ENCODE measurements around the gene ENC1. TPM values are rescaled to one million over a fixed set of nuclear protein-coding genes. Genes with fewer than 3 reads are reported as not detected.

The ENC1 gene
- polyA plus RNA-seq, 2 of the 4 experiments (the other 2 are of a cell fraction): 17.0 to 20.0 TPM

- H3K4me1 ChIP-seq: no peaks in the 10 kb centered on the region
- no peak for ATAC-seq
- ChIA-PET CTCF (interaction anchor here (0.6 to 1.1 kb wide), 2 partner anchors 52 to 552 kb away, joined by 3 read pairs; partner anchors contain the start of gene ENC1), POLR2A (no interaction called here)
- no peak overlapping the region for H3K4me3 ChIP-seq
- no peak overlapping the region for H3K4me2 ChIP-seq
- H3K27ac ChIP-seq: no peak overlapping the region
- no peak for TF ChIP-seq RARB (CRISPR knock-in tag; IDR thresholded peaks at IDR 0.05)
- no peak for TF ChIP-seq MYC (IDR thresholded peaks at IDR 0.05; ENCODE audit: borderline replicate concordance, low read length)
- TF ChIP-seq ZNF302 (CRISPR knock-in tag; IDR thresholded peaks at IDR 0.05): no peak
- no peak for TF ChIP-seq REST (IDR thresholded peaks at IDR 0.05)
- no peak for TF ChIP-seq FOSB (CRISPR knock-in tag; IDR thresholded peaks at IDR 0.05)
- TF ChIP-seq JUNB (IDR thresholded peaks at IDR 0.05): no peak
- no peak for TF ChIP-seq HEYL (CRISPR knock-in tag; IDR thresholded peaks at IDR 0.05)
- TF ChIP-seq, protein P1, sequence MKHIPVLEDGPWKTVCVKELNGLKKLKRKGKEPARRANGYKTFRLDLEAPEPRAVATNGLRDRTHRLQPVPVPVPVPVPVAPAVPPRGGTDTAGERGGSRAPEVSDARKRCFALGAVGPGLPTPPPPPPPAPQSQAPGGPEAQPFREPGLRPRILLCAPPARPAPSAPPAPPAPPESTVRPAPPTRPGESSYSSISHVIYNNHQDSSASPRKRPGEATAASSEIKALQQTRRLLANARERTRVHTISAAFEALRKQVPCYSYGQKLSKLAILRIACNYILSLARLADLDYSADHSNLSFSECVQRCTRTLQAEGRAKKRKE (CRISPR knock-in tag; IDR thresholded peaks at IDR 0.05; ENCODE audit: low read depth): no peak
- no peak for TF ChIP-seq HOXB5 (CRISPR knock-in tag; IDR thresholded peaks at IDR 0.05)
- TF ChIP-seq ZC3H11A (IDR thresholded peaks at IDR 0.05): no peak
- no peak for TF ChIP-seq SMC3 (IDR thresholded peaks at IDR 0.05)
- TF ChIP-seq PHF8 (IDR thresholded peaks at IDR 0.05; ENCODE audit: borderline replicate concordance, low read depth): no peak
- no peak for TF ChIP-seq GATA3 (IDR thresholded peaks at IDR 0.05; ENCODE audit: borderline replicate concordance)
- TF ChIP-seq, protein P2, sequence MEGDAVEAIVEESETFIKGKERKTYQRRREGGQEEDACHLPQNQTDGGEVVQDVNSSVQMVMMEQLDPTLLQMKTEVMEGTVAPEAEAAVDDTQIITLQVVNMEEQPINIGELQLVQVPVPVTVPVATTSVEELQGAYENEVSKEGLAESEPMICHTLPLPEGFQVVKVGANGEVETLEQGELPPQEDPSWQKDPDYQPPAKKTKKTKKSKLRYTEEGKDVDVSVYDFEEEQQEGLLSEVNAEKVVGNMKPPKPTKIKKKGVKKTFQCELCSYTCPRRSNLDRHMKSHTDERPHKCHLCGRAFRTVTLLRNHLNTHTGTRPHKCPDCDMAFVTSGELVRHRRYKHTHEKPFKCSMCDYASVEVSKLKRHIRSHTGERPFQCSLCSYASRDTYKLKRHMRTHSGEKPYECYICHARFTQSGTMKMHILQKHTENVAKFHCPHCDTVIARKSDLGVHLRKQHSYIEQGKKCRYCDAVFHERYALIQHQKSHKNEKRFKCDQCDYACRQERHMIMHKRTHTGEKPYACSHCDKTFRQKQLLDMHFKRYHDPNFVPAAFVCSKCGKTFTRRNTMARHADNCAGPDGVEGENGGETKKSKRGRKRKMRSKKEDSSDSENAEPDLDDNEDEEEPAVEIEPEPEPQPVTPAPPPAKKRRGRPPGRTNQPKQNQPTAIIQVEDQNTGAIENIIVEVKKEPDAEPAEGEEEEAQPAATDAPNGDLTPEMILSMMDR (IDR thresholded peaks at IDR 0.05): no peak
- no peak for TF ChIP-seq NPAS2 (CRISPR knock-in tag; IDR thresholded peaks at IDR 0.05; ENCODE audit: borderline replicate concordance)
- TF ChIP-seq, protein P3, sequence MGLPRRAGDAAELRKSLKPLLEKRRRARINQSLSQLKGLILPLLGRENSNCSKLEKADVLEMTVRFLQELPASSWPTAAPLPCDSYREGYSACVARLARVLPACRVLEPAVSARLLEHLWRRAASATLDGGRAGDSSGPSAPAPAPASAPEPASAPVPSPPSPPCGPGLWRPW (IDR thresholded peaks at IDR 0.05): no peak
- no peak for TF ChIP-seq FOSL2 (IDR thresholded peaks at IDR 0.05)
- no peak for TF ChIP-seq FOSL2 (CRISPR knock-in tag; IDR thresholded peaks at IDR 0.05)
- TF ChIP-seq MAX (IDR thresholded peaks at IDR 0.05): no peak
- TF ChIP-seq KDM1A (IDR thresholded peaks at IDR 0.05; ENCODE audit: low read depth): no peak
- TF ChIP-seq JUN (IDR thresholded peaks at IDR 0.05): no peak
- no peak for FAIRE-seq
- 74% methylated on average over 2 of the region's 2 CpGs for WGBS (ENCODE audit: missing lambda C conversion rate)
- no peak for DNase-seq (ENCODE audit: low read depth in 1 of 2, low spot score in 1 of 2)
- no peaks in the 10 kb centered on the region for H3K9me3 ChIP-seq
These were observed 52.6 kb downstream of the ENC1 start for GRCh38 chr5:74587890-74588289.

- ATAC-seq: no peak
- H3K9me3 ChIP-seq: no peaks in the 10 kb centered on the region
These were observed 53.2 kb downstream of the ENC1 start for GRCh38 chr5:74587300-74587699.

More at GRCh38 chr5:74587300-74587699, 53.2 kb downstream of the ENC1 start:
- no peak for TF ChIP-seq POLR2A (IDR thresholded peaks at IDR 0.05; ENCODE audit: low read length)
- no peak for TF ChIP-seq PHF8 (IDR thresholded peaks at IDR 0.05; ENCODE audit: borderline replicate concordance, low read depth)
- TF ChIP-seq HOXB13 (CRISPR knock-in tag; IDR thresholded peaks at IDR 0.05; ENCODE audit: low read depth): no peak
- no peak for TF ChIP-seq NFE2L2 (conservative IDR thresholded peaks at IDR 0.05; ENCODE audit: low read length)
- TF ChIP-seq, protein P3 (IDR thresholded peaks at IDR 0.05): no peak
- no peak for TF ChIP-seq RARB (CRISPR knock-in tag; IDR thresholded peaks at IDR 0.05)
- no peak for TF ChIP-seq CEBPB (IDR thresholded peaks at IDR 0.05)
- TF ChIP-seq TFCP2L1 (CRISPR knock-in tag; IDR thresholded peaks at IDR 0.05): no peak
- no peak for TF ChIP-seq POLR2AphosphoS2 (conservative IDR thresholded peaks at IDR 0.05; ENCODE audit: low read length)
- no peak for TF ChIP-seq NR3C1 (IDR thresholded peaks at IDR 0.05)
- no peak for TF ChIP-seq EP300 (IDR thresholded peaks at IDR 0.05)
- TF ChIP-seq, protein P1 (CRISPR knock-in tag; IDR thresholded peaks at IDR 0.05; ENCODE audit: low read depth): no peak
- no peak for TF ChIP-seq RAD21 (conservative IDR thresholded peaks at IDR 0.05 in 1 of 2, IDR thresholded peaks at IDR 0.05 in 1 of 2)
- FAIRE-seq: no peak
- Histone ChIP-seq H3K27ac (peak overlapping the region in 1 of 2 experiments; percentile 28; a peak in 1 of 6 replicates), H3K4me1 (no peaks in the 10 kb centered on the region), H3K4me2 (no peak overlapping the region), H3K4me3 (no peak overlapping the region)
- no peak for DNase-seq (ENCODE audit: low read depth in 1 of 2, low spot score in 1 of 2)
- WGBS (ENCODE audit: missing lambda C conversion rate): 85% methylated on average over 4 of the region's 4 CpGs
- CTCF ChIA-PET: interaction anchor here (0.6 kb wide), 1 partner anchor 53 kb away, joined by 3 read pairs; the partner anchor contains the start of gene ENC1
- POLR2A ChIA-PET: no interaction called here

All from A549 (cell line).